ENCODE results near the gene CFAP69.
"Not testable (repeated sequence)": the region's sequence is repeated elsewhere in the genome, so short reads cannot be mapped to it uniquely, and the experiment has no call there.

CFAP69 gene

GRCh38 chr7:90309872-90310271 is 64.9 kb downstream of the CFAP69 start:
- ATAC-seq (replicated peaks): no peak
- Mint-ChIP-seq H3K9me3 (no peaks in the 10 kb centered on the region), H3K4me1 (ENCODE audit: low read depth in 2 of 2) (no peaks in the 10 kb centered on the region), H3K27ac (no peak overlapping the region), H3K27me3 (peaks cover 12 to 25% of the 10 kb centered on the region in 2 donors), H3K4me3 (no peak overlapping the region), H3K36me3 (ENCODE audit: insufficient read depth) (no peaks in the 10 kb centered on the region)
- DNase-seq: no peak

- ATAC-seq (replicated peaks) (no peak), DNase-seq (no peak)
- Mint-ChIP-seq H3K27me3 (peaks cover 24 to 32% of the 10 kb centered on the region in 2 donors), H3K4me1 (ENCODE audit: low read depth in 2 of 2) (no peaks in the 10 kb centered on the region), H3K9me3 (no peaks in the 10 kb centered on the region), H3K27ac (no peak overlapping the region), H3K36me3 (ENCODE audit: insufficient read depth) (no peaks in the 10 kb centered on the region), H3K4me3 (no peak overlapping the region)
Observed at GRCh38 chr7:90311175-90311574, 66.2 kb downstream of the CFAP69 start.

GRCh38 chr7:90312745-90313144 is 67.8 kb downstream of the CFAP69 start:
- no peak overlapping the region for H3K27ac Mint-ChIP-seq
- ATAC-seq (replicated peaks) (no peak), DNase-seq (no peak)
- no peaks in the 10 kb centered on the region for H3K36me3 Mint-ChIP-seq (ENCODE audit: insufficient read depth)
- peaks cover 23 to 25% of the 10 kb centered on the region in 2 donors for H3K27me3 Mint-ChIP-seq
- no peaks in the 10 kb centered on the region for H3K4me1 Mint-ChIP-seq (ENCODE audit: low read depth in 2 of 2)
- H3K9me3 Mint-ChIP-seq: no peaks in the 10 kb centered on the region
- no peak overlapping the region for H3K4me3 Mint-ChIP-seq

GRCh38 chr7:90313907-90314306 is 68.9 kb downstream of the CFAP69 start:
- ATAC-seq (replicated peaks): no peak
- Mint-ChIP-seq H3K9me3 (no peaks in the 10 kb centered on the region), H3K36me3 (ENCODE audit: insufficient read depth) (no peaks in the 10 kb centered on the region), H3K4me1 (ENCODE audit: low read depth in 2 of 2) (no peaks in the 10 kb centered on the region), H3K4me3 (no peak overlapping the region), H3K27ac (peak overlapping the region in 1 of 2 donors; percentile 4), H3K27me3 (peaks cover 30% of the 10 kb centered on the region in 2 donors)
- DNase-seq: no peak

- DNase-seq: no peak
- H3K27ac Mint-ChIP-seq: no peak overlapping the region
- peaks cover 48 to 76% of the 10 kb centered on the region in 2 donors for H3K27me3 Mint-ChIP-seq
- H3K4me1 Mint-ChIP-seq (ENCODE audit: low read depth in 2 of 2): peaks cover 0 to 3% of the 10 kb centered on the region in 2 donors
- no peak overlapping the region for H3K4me3 Mint-ChIP-seq
- no peaks in the 10 kb centered on the region for H3K36me3 Mint-ChIP-seq (ENCODE audit: insufficient read depth)
- no peaks in the 10 kb centered on the region for H3K9me3 Mint-ChIP-seq
- ATAC-seq (replicated peaks): no peak
Observed at GRCh38 chr7:90320014-90320413, 75.0 kb downstream of the CFAP69 start.

GRCh38 chr7:90320418-90320800 is 75.4 kb downstream of the CFAP69 start:
- DNase-seq: no peak
- Mint-ChIP-seq H3K27me3 (peaks cover 44 to 72% of the 10 kb centered on the region in 2 donors), H3K4me1 (ENCODE audit: low read depth in 2 of 2) (peaks cover 0 to 3% of the 10 kb centered on the region in 2 donors)

GRCh38 chr7:90320801-90321494 is 76.0 kb downstream of the CFAP69 start, which contains the start of gene FAM237B:
FAM237B (minus strand) TSS chr7:90321304; CDS start chr7:90319748, 1,556 bp downstream.
- ATAC-seq (replicated peaks): no peak
- Mint-ChIP-seq H3K27ac (no peak within 1 kb of the TSS), H3K4me1 (ENCODE audit: low read depth in 2 of 2) (peaks cover 0 to 3% of the 10 kb centered on the region in 2 donors), H3K27me3 (peaks cover 42 to 68% of the 10 kb centered on the region in 2 donors), H3K9me3 (no peaks in the 10 kb centered on the region), H3K36me3 (ENCODE audit: insufficient read depth) (no peaks in the 10 kb centered on the region), H3K4me3 (no peak within 1 kb of the TSS)
- no peak for DNase-seq

More at GRCh38 chr7:90320418-90320800, 75.4 kb downstream of the CFAP69 start:
- no peak for ATAC-seq (replicated peaks)
- H3K27ac Mint-ChIP-seq: no peak overlapping the region
- no peaks in the 10 kb centered on the region for H3K36me3 Mint-ChIP-seq (ENCODE audit: insufficient read depth)
- no peak overlapping the region for H3K4me3 Mint-ChIP-seq
- no peaks in the 10 kb centered on the region for H3K9me3 Mint-ChIP-seq

- Mint-ChIP-seq H3K27me3 (peaks cover 38 to 55% of the 10 kb centered on the region in 2 donors), H3K36me3 (ENCODE audit: insufficient read depth) (no peaks in the 10 kb centered on the region), H3K4me3 (no peak overlapping the region), H3K27ac (no peak overlapping the region), H3K4me1 (ENCODE audit: low read depth in 2 of 2) (peaks cover 0 to 3% of the 10 kb centered on the region in 2 donors), H3K9me3 (no peaks in the 10 kb centered on the region)
- DNase-seq (no peak), ATAC-seq (replicated peaks) (no peak)
Observed at GRCh38 chr7:90322837-90323236, 77.9 kb downstream of the CFAP69 start.

- no peak overlapping the region for H3K27ac Mint-ChIP-seq
- peaks cover 19 to 29% of the 10 kb centered on the region in 2 donors for H3K27me3 Mint-ChIP-seq
- no peaks in the 10 kb centered on the region for H3K36me3 Mint-ChIP-seq (ENCODE audit: insufficient read depth)
- H3K4me3 Mint-ChIP-seq: no peak overlapping the region
- no peaks in the 10 kb centered on the region for H3K9me3 Mint-ChIP-seq
- peaks cover 0 to under 1% of the 10 kb centered on the region in 2 donors for H3K4me1 Mint-ChIP-seq (ENCODE audit: low read depth in 2 of 2)
- ATAC-seq (replicated peaks) (no peak), DNase-seq (no peak)
Observed at GRCh38 chr7:90326500-90326899, 81.5 kb downstream of the CFAP69 start.

- no peak overlapping the region for H3K27ac Mint-ChIP-seq
- DNase-seq: no peak
- peaks cover 9 to 11% of the 10 kb centered on the region in 2 donors for H3K27me3 Mint-ChIP-seq
- no peak for ATAC-seq (replicated peaks)
- H3K4me1 Mint-ChIP-seq (ENCODE audit: low read depth in 2 of 2): no peaks in the 10 kb centered on the region
- H3K9me3 Mint-ChIP-seq: no peaks in the 10 kb centered on the region
- H3K4me3 Mint-ChIP-seq: no peak overlapping the region
- no peaks in the 10 kb centered on the region for H3K36me3 Mint-ChIP-seq (ENCODE audit: insufficient read depth)
Observed at GRCh38 chr7:90334193-90334843, 89.3 kb downstream of the CFAP69 start.

GRCh38 chr7:90334926-90335325 is 90.0 kb downstream of the CFAP69 start:
- not testable (repeated sequence) for H3K36me3 Mint-ChIP-seq (ENCODE audit: insufficient read depth); ATAC-seq (replicated peaks); H3K9me3 Mint-ChIP-seq; H3K4me1 Mint-ChIP-seq (ENCODE audit: low read depth in 2 of 2); H3K4me3 Mint-ChIP-seq; DNase-seq; H3K27ac Mint-ChIP-seq
- peaks cover 9 to 11% of the 10 kb centered on the region in 2 donors for H3K27me3 Mint-ChIP-seq

GRCh38 chr7:90337106-90337505 is 92.1 kb downstream of the CFAP69 start:
- no peaks in the 10 kb centered on the region for H3K36me3 Mint-ChIP-seq (ENCODE audit: insufficient read depth)
- no peak overlapping the region for H3K4me3 Mint-ChIP-seq
- ATAC-seq (replicated peaks): no peak
- H3K4me1 Mint-ChIP-seq (ENCODE audit: low read depth in 2 of 2): no peaks in the 10 kb centered on the region
- no peak overlapping the region for H3K27ac Mint-ChIP-seq
- peaks cover 9 to 11% of the 10 kb centered on the region in 2 donors for H3K27me3 Mint-ChIP-seq
- DNase-seq: no peak
- H3K9me3 Mint-ChIP-seq: no peaks in the 10 kb centered on the region

- Mint-ChIP-seq H3K4me3 (peak overlapping the region; percentile 91 to 93), H3K27me3 (no peaks in the 10 kb centered on the region), H3K9me3 (no peaks in the 10 kb centered on the region), H3K27ac (peak overlapping the region; percentile 97 to 98), H3K36me3 (ENCODE audit: insufficient read depth) (peaks cover 13% of the 10 kb centered on the region), H3K4me1 (ENCODE audit: low read depth in 2 of 2) (peaks cover 19 to 32% of the 10 kb centered on the region in 2 donors)
- ATAC-seq (replicated peaks) (no peak), DNase-seq (no peak)
Observed at GRCh38 chr7:90345016-90345415, 100.0 kb downstream of the CFAP69 start.
